GM23248 (cell line): ENCODE results near the gene HADHB. TPM values are rescaled to one million over a fixed set of nuclear protein-coding genes. Genes with fewer than 3 reads are reported as not detected.

Experiments used
- DNase-seq: peaks from one replicate; pipeline ENCODE4 v3.0.0-alpha.2; 2015
- H2AFZ ChIP-seq: fragments of 200-600 bp; sonication (generic); 2 replicates; pipeline ENCODE4 v1.6.1; 2016; ENCODE audit warnings: antibody characterized with exemption
- H3F3A ChIP-seq: fragments of 200-600 bp; sonication (generic); 2 replicates; pipeline ENCODE4 v1.6.1; 2016; ENCODE audit warnings: mild to moderate bottlenecking, antibody characterized with exemption, mixed run types; ENCODE audit not compliant: insufficient read depth
- H3K27ac ChIP-seq: fragments of 200-600 bp; sonication (generic); 2 replicates; pipeline ENCODE4 v1.5.1; 2016; ENCODE audit warnings: mild to moderate bottlenecking
- H3K27me3 ChIP-seq: fragments of 200-600 bp; sonication (generic); replicated peaks from 2 replicates; pipeline ENCODE4 v1.6.1; 2016; ENCODE audit warnings: mild to moderate bottlenecking; ENCODE audit not compliant: insufficient read depth
- H3K36me3 ChIP-seq: fragments of 200-600 bp; sonication (generic); 2 replicates; pipeline ENCODE4 v1.6.1; 2016; ENCODE audit warnings: low read depth, mild to moderate bottlenecking
- H3K4me1 ChIP-seq: fragments of 200-600 bp; sonication (generic); 2 replicates; pipeline ENCODE4 v1.6.1; 2016; ENCODE audit warnings: mild to moderate bottlenecking; ENCODE audit not compliant: insufficient read depth
- H3K4me2 ChIP-seq: fragments of 200-600 bp; sonication (generic); one replicate; pipeline ENCODE4 v1.6.1; 2016; ENCODE audit warnings: mild to moderate bottlenecking; ENCODE audit not compliant: unreplicated experiment
- H3K4me3 ChIP-seq: fragments of 200-600 bp; sonication (generic); 2 replicates; pipeline ENCODE4 v1.5.1; 2016; ENCODE audit warnings: mild to moderate bottlenecking
- H3K79me2 ChIP-seq: fragments of 200-600 bp; sonication (generic); 2 replicates; pipeline ENCODE4 v1.6.1; 2016; ENCODE audit warnings: mild to moderate bottlenecking; ENCODE audit not compliant: insufficient read depth
- H3K9ac ChIP-seq: fragments of 200-600 bp; sonication (generic); 2 replicates; pipeline ENCODE4 v1.6.1; 2016; ENCODE audit warnings: mild to moderate bottlenecking
- H3K9me2 ChIP-seq: fragments of 200-600 bp; sonication (generic); 2 replicates; pipeline ENCODE4 v1.6.1; 2016; ENCODE audit warnings: mixed run types, mild to moderate bottlenecking, moderate library complexity; ENCODE audit not compliant: insufficient read depth
- H3K9me3 ChIP-seq: fragments of 200-600 bp; sonication (generic); one replicate; pipeline ENCODE4 v1.6.1; 2017; ENCODE audit warnings: low read depth
- H4K20me1 ChIP-seq: fragments of 200-600 bp; sonication (generic); 2 replicates; pipeline ENCODE4 v1.6.0; 2016; ENCODE audit not compliant: insufficient read depth
- EZH2 ChIP-seq: fragments of 200-600 bp; sonication (generic); IDR thresholded peaks from 2 replicates; pipeline ENCODE4 v1.6.1; 2018; ENCODE audit warnings: antibody characterized with exemption, mild to moderate bottlenecking; ENCODE audit not compliant: insufficient read depth, poor library complexity, severe bottlenecking
- EZH2phosphoT487 ChIP-seq: fragments of 200-600 bp; sonication (generic); IDR thresholded peaks from 2 replicates; pipeline ENCODE4 v1.6.1; 2018; ENCODE audit warnings: antibody characterized with exemption, moderate library complexity, mild to moderate bottlenecking, low read depth; ENCODE audit not compliant: insufficient read depth
- WGBS, 2 experiments: methylation state at CpG; one replicate each; pipeline ENCODE4 v1.1.6; 2015 to 2017; ENCODE audit warnings: low lambda C conversion rate in 2 of 2, low coverage in 1 of 2; ENCODE audit errors: missing lambda C conversion rate in 2 of 2; 5-methylcytosine and 5-hydroxymethylcytosine counted together
- in situ Hi-C: fragments of 300-500 bp; cut with MboI; formaldehyde crosslinking; loops from 2 replicates; pipeline ENCODE4 v1.15.0; 2020
- polyA plus RNA-seq: library from polyadenylated mRNA; unstranded; fragments of >200 nt; fragmentation: Nextera tagmentation; extraction: Ambion mirVana; gene quantifications from 2 replicates; pipeline ENCODE4 v1.2.1, GENCODE V29; 2016
- total RNA-seq: library from RNA; depleted of rRNA; stranded (reverse); fragments of >200 nt; shearing (Covaris generic); gene quantifications from 2 replicates; pipeline ENCODE4 v1.2.3, GENCODE V29; 2014; rRNA removed

HADHB gene
- total and polyA plus RNA-seq, 2 experiments from 2014 or later: 99.2 to 140 TPM

DNA sequence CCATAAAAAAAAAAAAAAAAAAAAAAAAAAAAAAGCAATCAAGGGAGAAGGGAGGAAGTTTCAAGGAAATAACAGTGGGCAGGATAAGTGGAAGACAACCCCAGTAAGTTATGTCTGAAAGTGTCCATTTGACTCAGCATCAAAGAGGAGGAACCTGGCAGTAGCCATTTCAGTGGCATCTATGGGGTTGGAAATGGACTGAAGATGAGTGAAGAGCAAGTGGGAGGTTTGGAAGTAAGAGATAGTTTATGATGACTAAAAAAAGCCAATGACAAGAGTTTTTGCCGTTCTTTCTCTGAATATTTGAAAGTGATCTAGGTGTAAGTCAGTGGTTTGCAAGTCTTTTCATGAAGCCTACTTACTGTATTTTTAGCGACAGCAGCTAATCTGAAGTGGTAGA lies 92.0 kb downstream of the HADHB start:
- H3K4me2 ChIP-seq: no peak overlapping the region
- H3K9me2 ChIP-seq: no peaks in the 10 kb centered on the region
- H2AFZ ChIP-seq: no peak overlapping the region
- 68 to 83% methylated on average over 2 of the region's 2 CpGs for WGBS, 2 experiments
- no peak for DNase-seq
- H3K79me2 ChIP-seq: no peaks in the 10 kb centered on the region
- no peaks in the 10 kb centered on the region for H3K4me1 ChIP-seq
- TF ChIP-seq EZH2phosphoT487 (no peak), EZH2 (no peak)
- H3K9me3 ChIP-seq: no peaks in the 10 kb centered on the region
- no peaks in the 10 kb centered on the region for H4K20me1 ChIP-seq
- no peaks in the 10 kb centered on the region for H3K27me3 ChIP-seq
- no peak overlapping the region for H3K4me3 ChIP-seq
- in situ Hi-C loops: no loop called here
- H3K36me3 ChIP-seq: no peaks in the 10 kb centered on the region
- H3K27ac ChIP-seq: no peak overlapping the region
- no peaks in the 10 kb centered on the region for H3F3A ChIP-seq
- no peak overlapping the region for H3K9ac ChIP-seq

DNA sequence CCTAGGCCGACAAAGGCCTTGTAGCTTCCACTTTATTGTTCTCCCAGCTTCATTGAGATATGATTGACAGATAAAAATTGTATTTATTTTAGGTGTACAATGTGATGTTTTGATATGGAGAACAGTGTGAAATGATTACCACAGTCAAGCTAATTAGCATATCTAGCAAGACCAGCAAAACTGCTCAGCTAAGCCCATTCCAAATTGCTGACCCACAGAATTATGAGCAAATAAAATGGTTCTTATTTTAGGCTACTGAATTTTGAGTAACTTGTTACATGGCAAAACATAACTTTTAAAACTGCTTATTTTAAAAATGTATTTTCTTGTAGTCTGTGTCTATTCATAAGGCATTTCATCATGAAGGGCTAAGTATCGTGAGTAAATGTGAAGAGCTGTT lies 92.6 kb downstream of the HADHB start:
- 94 to 96% methylated on average over 2 of the region's 2 CpGs for WGBS, 2 experiments
- in situ Hi-C loops: no loop called here
- TF ChIP-seq EZH2phosphoT487 (no peak), EZH2 (no peak)

More for the DNA sequence above, 92.6 kb downstream of the HADHB start:
- no peak for DNase-seq
- Histone ChIP-seq H3K9ac (no peak overlapping the region), H3K4me1 (no peaks in the 10 kb centered on the region), H3K4me2 (no peak overlapping the region), H3K36me3 (no peaks in the 10 kb centered on the region), H3K27ac (no peak overlapping the region), H3K9me3 (no peaks in the 10 kb centered on the region), H4K20me1 (no peaks in the 10 kb centered on the region), H3F3A (no peaks in the 10 kb centered on the region), H3K9me2 (no peaks in the 10 kb centered on the region), H3K79me2 (no peaks in the 10 kb centered on the region), H3K27me3 (no peaks in the 10 kb centered on the region), H2AFZ (no peak overlapping the region), H3K4me3 (no peak overlapping the region)

Other genes starting within 250 kb of the HADHB start
- gene RAB10, start 210.9 kb upstream of the HADHB start, total RNA-seq: 86.7 and 97.4 TPM in 2 replicates
- gene RAB10, start 210.9 kb upstream of the HADHB start, polyA plus RNA-seq: 147 and 151 TPM in 2 replicates
- gene GAREM2, start 71.9 kb upstream of the HADHB start, total RNA-seq: 1.8 and 2.5 TPM in 2 replicates
- 5.9 TPM in 2 replicates for gene GAREM2, start 71.9 kb upstream of the HADHB start, polyA plus RNA-seq
- gene HADHA, start 307 bp upstream of the HADHB start, total RNA-seq: 106 and 121 TPM in 2 replicates
- gene HADHA, start 307 bp upstream of the HADHB start, polyA plus RNA-seq: 122 and 125 TPM in 2 replicates
- 11.6 and 19.8 TPM in 2 replicates for gene SELENOI, start 101.2 kb downstream of the HADHB start, total RNA-seq
- gene SELENOI, start 101.2 kb downstream of the HADHB start, polyA plus RNA-seq: 3.6 TPM in 2 replicates
- under 0.01 TPM in 1 of 2 replicates, not detected in the other for gene ADGRF3, start 101.8 kb downstream of the HADHB start, total RNA-seq
- 0.15 and 0.24 TPM in 2 replicates for gene ADGRF3, start 101.8 kb downstream of the HADHB start, polyA plus RNA-seq
- gene DRC1, start 157.0 kb downstream of the HADHB start, total RNA-seq: 0.89 TPM in 1 of 2 replicates, not detected in the other
- gene DRC1, start 157.0 kb downstream of the HADHB start, polyA plus RNA-seq: 0.35 TPM in 1 of 2 replicates, not detected in the other
- 0.25 and 0.43 TPM in 2 replicates for gene OTOF, start 233.2 kb downstream of the HADHB start, total RNA-seq
- 0.37 and 0.38 TPM in 2 replicates for gene OTOF, start 233.2 kb downstream of the HADHB start, polyA plus RNA-seq